DND-41 (cell line): ENCODE data around the gene SLC5A11.

ENCODE experiments used
- ATAC-seq: fragments of 200-7000 bp; cut with Tn5 transposase; 3 replicates; pipeline ENCODE4 v1.9.1; 2021; ENCODE audit warnings: low read depth; ENCODE audit not compliant: insufficient read depth
- DNase-seq: peaks from one replicate; pipeline ENCODE4 v3.0.0-alpha.2; 2020
- H2AFZ ChIP-seq: 2 replicates; pipeline ENCODE4 v1.6.0; 2012; ENCODE audit warnings: low read depth, low read length
- H3K27ac ChIP-seq: 2 replicates; pipeline ENCODE4 v1.5.1; 2012; ENCODE audit warnings: low read length, inconsistent platforms
- H3K27me3 ChIP-seq: fragments of 200-600 bp; sonication (generic); 2 replicates; pipeline ENCODE4 v1.6.0; 2012; ENCODE audit warnings: low read length, mild to moderate bottlenecking, inconsistent platforms; ENCODE audit not compliant: insufficient read depth, poor library complexity
- H3K36me3 ChIP-seq: 2 replicates; pipeline ENCODE4 v1.5.1; 2012; ENCODE audit warnings: low read length, inconsistent platforms; ENCODE audit not compliant: insufficient read depth
- H3K4me1 ChIP-seq: 2 replicates; pipeline ENCODE4 v1.5.1; 2012; ENCODE audit warnings: mild to moderate bottlenecking, low read length; ENCODE audit not compliant: insufficient read depth
- H3K4me2 ChIP-seq: 2 replicates; pipeline ENCODE4 v1.6.0; 2012; ENCODE audit warnings: mild to moderate bottlenecking, moderate library complexity, low read length, inconsistent platforms; ENCODE audit not compliant: insufficient read depth
- H3K4me3 ChIP-seq, 2 experiments: fragments of 200-600 bp in 1 of 2; shearing (Covaris generic) in 1 of 2; 2 replicates each; pipeline ENCODE4 v1.5.1; 2012 to 2016; ENCODE audit warnings: inconsistent platforms in 2 of 2, low read length in 2 of 2, mild to moderate bottlenecking in 2 of 2, low read depth in 1 of 2, moderate library complexity in 1 of 2
- H3K79me2 ChIP-seq: 2 replicates; pipeline ENCODE4 v1.6.0; 2012; ENCODE audit warnings: low read length, inconsistent platforms; ENCODE audit not compliant: insufficient read depth
- H3K9ac ChIP-seq: 2 replicates; pipeline ENCODE4 v1.6.0; 2012; ENCODE audit warnings: low read depth, mild to moderate bottlenecking, inconsistent platforms, low read length, moderate library complexity
- H3K9me3 ChIP-seq: 2 replicates; pipeline ENCODE4 v1.5.1; 2012; ENCODE audit warnings: low read length, moderate library complexity, mild to moderate bottlenecking, inconsistent platforms; ENCODE audit not compliant: insufficient read depth, severe bottlenecking
- H4K20me1 ChIP-seq: 2 replicates; pipeline ENCODE4 v1.6.0; 2012; ENCODE audit warnings: low read length; ENCODE audit not compliant: insufficient read depth
- CTCF ChIP-seq: IDR thresholded peaks from 2 replicates; pipeline ENCODE4 v1.5.1; 2012; ENCODE audit warnings: borderline replicate concordance, low read length, moderate library complexity, mild to moderate bottlenecking; ENCODE audit not compliant: poor library complexity, severe bottlenecking; ENCODE audit errors: extremely low read depth
- EZH2 ChIP-seq: IDR thresholded peaks from 3 replicates; pipeline ENCODE4 v1.6.1; 2012; ENCODE audit warnings: borderline replicate concordance, low read depth, mild to moderate bottlenecking, moderate library complexity, low read length, inconsistent platforms; ENCODE audit not compliant: severe bottlenecking

The SLC5A11 gene

DNA sequence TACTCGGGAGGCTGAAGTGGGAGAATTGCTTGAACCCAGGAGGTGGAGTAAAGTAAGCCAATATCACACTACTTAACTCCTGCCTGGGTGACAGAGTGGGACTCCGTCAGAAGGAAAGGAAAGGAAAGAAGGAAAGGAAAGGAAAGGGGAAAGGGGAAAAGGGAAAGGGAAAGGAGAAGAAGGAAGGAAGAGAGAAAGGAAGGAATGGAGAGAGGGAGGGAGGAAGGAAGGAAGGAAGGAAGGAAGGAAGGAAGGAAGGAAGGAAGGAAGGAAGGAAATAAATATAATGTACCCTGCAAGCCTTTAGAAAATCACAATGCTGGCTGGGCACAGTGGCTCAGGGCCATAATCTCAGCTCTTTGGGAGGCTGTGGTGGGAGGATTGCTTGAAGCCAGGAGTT lies 27.3 kb downstream of the SLC5A11 start:
- no peak for TF ChIP-seq CTCF
- no peak for TF ChIP-seq EZH2
- ATAC-seq (no peak), DNase-seq (no peak)
- Histone ChIP-seq H3K4me3 (no peak overlapping the region), H3K27me3 (no peaks in the 10 kb centered on the region), H3K4me2 (no peak overlapping the region), H3K79me2 (no peaks in the 10 kb centered on the region), H4K20me1 (no peaks in the 10 kb centered on the region), H3K4me1 (no peaks in the 10 kb centered on the region), H3K9me3 (no peaks in the 10 kb centered on the region), H3K27ac (no peak overlapping the region), H3K9ac (no peak overlapping the region), H2AFZ (no peak overlapping the region), H3K36me3 (no peaks in the 10 kb centered on the region)

DNA sequence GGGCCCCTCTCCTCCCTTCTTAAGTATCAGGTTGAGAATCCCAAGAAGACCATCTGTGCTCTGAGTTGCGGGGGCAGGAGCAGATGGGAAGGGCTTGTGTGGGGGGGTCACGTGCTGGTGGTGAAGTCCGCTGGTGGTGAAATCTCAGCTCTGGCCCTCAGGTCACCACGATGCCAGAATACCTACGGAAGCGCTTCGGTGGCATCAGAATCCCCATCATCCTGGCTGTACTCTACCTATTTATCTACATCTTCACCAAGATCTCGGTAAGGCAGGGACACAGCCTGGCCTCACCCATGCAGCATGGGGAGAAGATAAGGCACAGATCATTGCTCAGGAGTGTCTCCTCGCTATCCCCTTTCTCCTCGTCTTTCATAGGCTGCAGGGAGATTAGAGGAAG lies 29.7 kb downstream of the SLC5A11 start:
- no peaks in the 10 kb centered on the region for H4K20me1 ChIP-seq
- no peak for ATAC-seq
- H3K27me3 ChIP-seq = no peaks in the 10 kb centered on the region
- no peak overlapping the region for H2AFZ ChIP-seq
- no peak overlapping the region for H3K27ac ChIP-seq
- no peaks in the 10 kb centered on the region for H3K4me1 ChIP-seq
- no peak for DNase-seq
- no peaks in the 10 kb centered on the region for H3K9me3 ChIP-seq
- H3K4me3 ChIP-seq = no peak overlapping the region
- no peaks in the 10 kb centered on the region for H3K36me3 ChIP-seq
- TF ChIP-seq EZH2 (no peak), CTCF (no peak)
- no peaks in the 10 kb centered on the region for H3K79me2 ChIP-seq
- H3K4me2 ChIP-seq = no peak overlapping the region
- no peak overlapping the region for H3K9ac ChIP-seq

DNA sequence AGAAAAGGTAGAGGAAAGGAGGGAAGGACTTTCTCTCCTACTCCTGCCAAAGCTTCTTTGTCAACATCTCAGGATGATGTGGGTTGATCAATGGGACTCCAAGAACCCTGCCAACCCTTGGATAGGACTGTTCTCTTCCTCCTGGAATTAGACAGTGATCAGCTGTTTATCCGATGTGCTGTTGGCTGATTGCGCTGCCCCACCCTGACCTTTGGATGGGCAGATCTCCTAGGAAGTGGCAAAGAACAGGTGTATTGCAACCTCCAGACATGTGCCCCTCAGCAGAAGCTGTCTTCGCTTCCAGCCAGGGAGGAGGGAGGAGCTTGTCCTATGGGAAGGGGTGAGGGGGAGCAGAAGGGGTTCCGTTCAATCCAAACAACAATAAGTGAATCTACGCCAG lies 30.5 kb downstream of the SLC5A11 start:
- TF ChIP-seq CTCF (no peak), EZH2 (no peak)
- ATAC-seq (no peak), DNase-seq (no peak)
- H2AFZ ChIP-seq = no peak overlapping the region
- no peaks in the 10 kb centered on the region for H4K20me1 ChIP-seq
- no peak overlapping the region for H3K4me2 ChIP-seq
- H3K27me3 ChIP-seq = no peaks in the 10 kb centered on the region
- no peak overlapping the region for H3K4me3 ChIP-seq
- no peaks in the 10 kb centered on the region for H3K4me1 ChIP-seq
- no peaks in the 10 kb centered on the region for H3K9me3 ChIP-seq
- no peaks in the 10 kb centered on the region for H3K36me3 ChIP-seq
- H3K9ac ChIP-seq = no peak overlapping the region
- H3K79me2 ChIP-seq = no peaks in the 10 kb centered on the region
- no peak overlapping the region for H3K27ac ChIP-seq

GRCh38 chr16:24879684-24880083 lies 33.9 kb downstream of the SLC5A11 start:
- H3K36me3 ChIP-seq = no peaks in the 10 kb centered on the region
- no peak overlapping the region for H3K27ac ChIP-seq
- H3K9ac ChIP-seq = no peak overlapping the region
- no peaks in the 10 kb centered on the region for H3K79me2 ChIP-seq
- DNase-seq (no peak), ATAC-seq (no peak)
- H3K9me3 ChIP-seq = no peaks in the 10 kb centered on the region
- no peak overlapping the region for H3K4me2 ChIP-seq
- no peaks in the 10 kb centered on the region for H3K27me3 ChIP-seq
- H4K20me1 ChIP-seq = no peaks in the 10 kb centered on the region
- TF ChIP-seq CTCF = no peak
- no peak for TF ChIP-seq EZH2
- no peak overlapping the region for H3K4me3 ChIP-seq
- no peak overlapping the region for H2AFZ ChIP-seq
- H3K4me1 ChIP-seq = no peaks in the 10 kb centered on the region
